SH-SY5Y (cell line): ENCODE results near the gene PRTN3.

ENCODE experiments used
- GATA2 ChIP-seq: IDR thresholded peaks from 2 replicates; pipeline ENCODE4 v1.6.1; 2011; ENCODE audit warnings: mild to moderate bottlenecking, low read depth, low read length
- GATA3 ChIP-seq: IDR thresholded peaks from 2 replicates; pipeline ENCODE4 v1.6.1; 2011; ENCODE audit warnings: low read depth, mild to moderate bottlenecking, low read length, moderate library complexity

DNA sequence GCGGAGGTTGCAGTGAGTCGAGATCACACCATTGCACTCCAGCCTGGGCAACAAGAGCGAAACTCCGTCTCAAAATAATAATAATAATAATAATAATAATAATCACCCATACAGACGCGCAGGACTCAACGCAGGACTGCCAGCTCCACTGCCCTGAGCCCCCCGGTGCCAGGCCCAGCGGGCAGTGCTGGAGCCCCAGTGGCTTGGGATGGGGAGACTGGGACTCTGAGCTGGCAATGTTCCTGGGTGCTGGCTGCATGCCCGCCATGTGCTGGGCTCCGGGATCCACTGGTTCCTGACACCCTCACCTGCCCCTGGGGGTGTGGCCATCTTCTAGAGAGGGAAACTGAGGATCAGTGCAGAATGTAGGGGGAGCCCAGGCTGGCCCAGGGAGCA is 13.5 kb upstream of the PRTN3 start:
- no peak for TF ChIP-seq GATA2
- TF ChIP-seq GATA3: no peak
